Testis (tissue), 3 donors: ENCODE measurements around the gene ADCY5. TPM values are rescaled to one million over a fixed set of nuclear protein-coding genes. Genes with fewer than 3 reads are reported as not detected.

Experiments used
- DNase-seq: peaks from one replicate; pipeline ENCODE4 v3.0.0-alpha.2; 2019
- H3K27ac ChIP-seq, 2 donors: fragments of 200-600 bp; sonication (generic); one replicate each; pipeline ENCODE4 v1.5.1; 2019
- H3K27me3 ChIP-seq: fragments of 200-600 bp; sonication (generic); one replicate; pipeline ENCODE4 v1.5.1; 2019
- H3K36me3 ChIP-seq: fragments of 200-600 bp; sonication (generic); one replicate; pipeline ENCODE4 v1.5.1; 2017; ENCODE audit warnings: low read depth; ENCODE audit errors: missing control alignments
- H3K4me1 ChIP-seq: fragments of 200-600 bp; sonication (generic); one replicate; pipeline ENCODE4 v1.5.1; 2019
- H3K4me3 ChIP-seq, 2 donors: fragments of 200-600 bp; sonication (generic); one replicate each; pipeline ENCODE4 v1.5.1; 2017 to 2019
- H3K9me3 ChIP-seq: fragments of 200-600 bp; sonication (generic); one replicate; pipeline ENCODE4 v1.5.1; 2017
- POLR2A ChIP-seq: fragments of 450-650 bp; IDR thresholded peaks from one replicate; pipeline ENCODE4 v1.6.1; 2017; ENCODE audit warnings: antibody characterized with exemption, mild to moderate bottlenecking, moderate library complexity
- WGBS, 2 donors: methylation state at CpG; one replicate each; pipeline ENCODE4 v1.1.5; 2018; 5-methylcytosine and 5-hydroxymethylcytosine counted together
- intact Hi-C: fragments of 100-400 bp; cut with DNase I; formaldehyde crosslinking; loops from one replicate; pipeline ENCODE4 v1.15.1; 2023; ENCODE audit warnings: low total_unique reads
- polyA plus RNA-seq: library from polyadenylated mRNA; stranded (reverse); fragments of 350-450 nt; fragmentation: Illumina TruSeq; extraction: RNeasy Lipid Tissue Mini Kit (QIAGEN cat#74804); gene quantifications from one replicate; pipeline ENCODE4 v1.2.3, GENCODE V29; 2014; ENCODE audit warnings: low read depth, low replicate concordance; ENCODE audit not compliant: insufficient read depth
- total RNA-seq, 2 donors: library from RNA; depleted of rRNA; stranded (reverse); fragments of >200 nt; gene quantifications; one replicate each; pipeline ENCODE4 v1.2.3, GENCODE V29; 2016
- TF ChIP-seq, protein P1 (sequence below), 3 experiments: fragments of 450-650 bp in 2 of 3; fragments of 200-600 bp in 1 of 3; sonication (generic) in 1 of 3; IDR thresholded peaks; one replicate each; pipeline ENCODE4 v1.5.1; 2016 to 2019; ENCODE audit warnings: antibody characterized with exemption in 3 of 3, mild to moderate bottlenecking in 2 of 3, moderate library complexity in 1 of 3

Gene ADCY5
- total and polyA plus RNA-seq, 3 donors from 2014 or later: 16.5 to 41.6 (median 33.6) TPM

DNA sequence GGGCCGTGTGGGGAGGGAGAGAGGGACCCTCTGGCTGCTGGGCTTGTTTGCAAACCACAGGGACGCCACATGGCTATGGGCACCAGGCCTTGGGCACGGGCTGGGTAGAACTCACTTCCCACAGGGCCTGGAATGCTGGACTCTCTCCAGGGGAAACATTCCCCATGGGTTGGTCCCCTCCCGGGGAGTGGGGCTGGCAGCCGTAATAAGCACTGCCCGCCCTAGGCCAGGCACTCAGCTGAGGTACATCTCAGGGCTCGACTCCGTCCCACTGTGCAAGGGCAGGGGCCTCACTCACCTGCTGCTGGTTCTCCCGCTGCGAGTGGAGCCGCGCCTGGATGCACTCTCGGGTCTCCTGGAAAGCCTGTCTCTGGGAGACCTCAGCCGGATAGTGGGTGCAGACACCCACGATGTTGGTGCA is 96.7 kb downstream of the ADCY5 start:
- Histone ChIP-seq H3K27me3 (no peaks in the 10 kb centered on the region), H3K4me3 (no peak overlapping the region), H3K9me3 (no peaks in the 10 kb centered on the region), H3K27ac (no peak overlapping the region), H3K36me3 (no peaks in the 10 kb centered on the region), H3K4me1 (peaks cover 8% of the 10 kb centered on the region)
- intact Hi-C loops: no loop called here
- TF ChIP-seq POLR2A: no peak
- TF ChIP-seq, protein P1, sequence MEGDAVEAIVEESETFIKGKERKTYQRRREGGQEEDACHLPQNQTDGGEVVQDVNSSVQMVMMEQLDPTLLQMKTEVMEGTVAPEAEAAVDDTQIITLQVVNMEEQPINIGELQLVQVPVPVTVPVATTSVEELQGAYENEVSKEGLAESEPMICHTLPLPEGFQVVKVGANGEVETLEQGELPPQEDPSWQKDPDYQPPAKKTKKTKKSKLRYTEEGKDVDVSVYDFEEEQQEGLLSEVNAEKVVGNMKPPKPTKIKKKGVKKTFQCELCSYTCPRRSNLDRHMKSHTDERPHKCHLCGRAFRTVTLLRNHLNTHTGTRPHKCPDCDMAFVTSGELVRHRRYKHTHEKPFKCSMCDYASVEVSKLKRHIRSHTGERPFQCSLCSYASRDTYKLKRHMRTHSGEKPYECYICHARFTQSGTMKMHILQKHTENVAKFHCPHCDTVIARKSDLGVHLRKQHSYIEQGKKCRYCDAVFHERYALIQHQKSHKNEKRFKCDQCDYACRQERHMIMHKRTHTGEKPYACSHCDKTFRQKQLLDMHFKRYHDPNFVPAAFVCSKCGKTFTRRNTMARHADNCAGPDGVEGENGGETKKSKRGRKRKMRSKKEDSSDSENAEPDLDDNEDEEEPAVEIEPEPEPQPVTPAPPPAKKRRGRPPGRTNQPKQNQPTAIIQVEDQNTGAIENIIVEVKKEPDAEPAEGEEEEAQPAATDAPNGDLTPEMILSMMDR (IDR thresholded peaks at IDR 0.05): no peak
- WGBS, 2 donors: 60 to 83% methylated on average over 1 to 15 of the region's 15 CpGs
- no peak for DNase-seq

DNA sequence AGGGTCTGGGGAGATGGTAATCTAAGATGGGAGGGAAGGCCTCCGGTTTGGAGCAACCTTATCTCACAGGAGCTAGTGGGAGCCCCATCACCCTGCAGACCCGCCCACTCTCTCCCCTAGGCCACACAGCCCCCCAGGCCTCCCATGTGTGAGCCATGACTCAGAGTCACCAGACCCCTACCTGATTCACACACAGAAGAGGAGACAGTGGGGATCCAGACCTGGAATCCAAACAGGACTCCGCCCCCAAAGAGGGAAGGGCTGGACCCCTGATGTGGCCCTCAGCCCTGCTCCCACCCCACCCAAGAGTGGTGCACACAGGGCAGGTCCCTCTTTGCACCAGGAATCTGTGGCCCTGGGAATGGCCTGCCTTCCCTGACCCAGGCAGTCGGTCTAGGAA is 97.4 kb downstream of the ADCY5 start:
- Histone ChIP-seq H3K27ac (no peak overlapping the region), H3K4me3 (no peak overlapping the region), H3K4me1 (peaks cover 14% of the 10 kb centered on the region), H3K36me3 (no peaks in the 10 kb centered on the region), H3K27me3 (no peaks in the 10 kb centered on the region), H3K9me3 (no peaks in the 10 kb centered on the region)
- intact Hi-C loops: no loop called here
- WGBS, 2 donors: 74 to 84% methylated on average over 3 to 4 of the region's 4 CpGs
- no peak for TF ChIP-seq POLR2A
- TF ChIP-seq, protein P1 (IDR thresholded peaks at IDR 0.05): no peak
- DNase-seq: no peak

DNA sequence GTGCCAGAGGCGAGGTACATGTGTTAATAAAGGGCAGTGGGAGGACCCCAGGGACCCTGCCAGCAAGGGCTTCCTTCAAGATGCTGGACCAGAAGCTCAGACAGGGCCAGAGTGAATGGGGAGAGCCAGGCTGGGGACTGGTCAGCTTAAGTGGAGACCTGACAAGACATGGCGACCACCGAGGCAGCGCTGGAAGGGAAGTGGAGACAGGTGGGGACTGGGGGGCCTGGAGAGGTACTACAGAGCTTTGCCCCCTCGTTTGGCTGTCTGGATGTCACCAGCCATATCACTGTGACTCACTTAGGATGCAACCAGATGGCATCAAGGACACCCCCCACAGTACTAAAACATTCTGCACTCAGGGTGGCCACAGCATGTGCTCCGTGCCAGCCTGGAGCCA is 97.9 kb downstream of the ADCY5 start:
- no peak overlapping the region for H3K27ac ChIP-seq
- no peak overlapping the region for H3K4me3 ChIP-seq
- TF ChIP-seq, protein P1 (IDR thresholded peaks at IDR 0.05): no peak
- no peak for TF ChIP-seq POLR2A
- 85 to 87% methylated on average over 6 of the region's 6 CpGs for WGBS, 2 donors
- DNase-seq: no peak
- H3K36me3 ChIP-seq: no peaks in the 10 kb centered on the region
- intact Hi-C loops: no loop called here
- no peaks in the 10 kb centered on the region for H3K9me3 ChIP-seq
- no peaks in the 10 kb centered on the region for H3K27me3 ChIP-seq
- H3K4me1 ChIP-seq: peaks cover 15% of the 10 kb centered on the region

DNA sequence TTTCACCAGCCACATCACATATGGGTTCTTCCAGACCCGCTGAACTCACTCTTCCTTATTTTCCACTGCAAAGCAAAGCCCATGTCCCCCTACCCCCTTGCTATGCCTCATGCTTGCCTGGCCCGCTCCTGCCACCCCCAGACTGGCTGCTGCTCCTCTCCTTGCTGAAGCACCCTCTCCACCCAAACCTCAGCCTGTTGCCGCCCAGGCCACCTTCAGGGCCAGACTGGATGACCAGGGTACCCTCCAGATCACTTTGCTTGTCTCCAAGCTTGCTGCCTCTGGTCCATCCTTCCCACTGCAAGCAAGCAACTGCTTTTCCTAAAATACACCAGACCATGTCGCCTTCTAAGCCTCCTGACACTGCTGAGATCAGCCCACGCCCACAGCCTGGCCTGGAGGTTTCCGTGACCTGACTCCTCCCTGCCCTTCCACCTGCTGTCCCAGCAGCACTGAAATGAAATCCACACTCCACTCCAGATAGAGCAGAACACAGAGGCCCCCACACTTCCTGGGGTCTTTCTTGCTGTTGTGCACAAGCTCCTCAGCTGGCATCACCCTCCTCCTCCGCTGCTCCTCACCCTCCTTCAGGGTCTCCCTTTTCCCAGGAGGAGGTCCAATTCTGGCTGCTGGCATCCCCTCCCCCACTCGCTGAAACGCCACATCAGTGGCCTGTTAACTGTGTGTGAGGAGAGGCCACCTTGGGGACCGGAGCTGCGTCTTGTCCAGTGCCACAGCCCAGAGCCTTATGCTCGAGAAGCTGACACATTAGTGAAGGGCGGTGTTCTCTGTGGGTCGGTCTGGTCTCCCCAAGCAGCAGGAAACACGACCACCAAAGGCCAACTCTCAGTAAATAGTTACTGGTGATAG is 99.1 kb downstream of the ADCY5 start:
- peaks cover 15% of the 10 kb centered on the region for H3K4me1 ChIP-seq

More for the DNA sequence above, 99.1 kb downstream of the ADCY5 start:
- Histone ChIP-seq H3K9me3 (no peaks in the 10 kb centered on the region), H3K4me3 (no peak overlapping the region), H3K36me3 (no peaks in the 10 kb centered on the region), H3K27ac (no peak overlapping the region), H3K27me3 (no peaks in the 10 kb centered on the region)
- TF ChIP-seq, protein P1 (IDR thresholded peaks at IDR 0.05): no peak
- TF ChIP-seq POLR2A: no peak
- 78 to 89% methylated on average over 15 of the region's 15 CpGs for WGBS, 2 donors
- intact Hi-C loops: no loop called here
- no peak for DNase-seq
